ENCODE data around the gene TMCO2.

TMCO2 gene

DNA sequence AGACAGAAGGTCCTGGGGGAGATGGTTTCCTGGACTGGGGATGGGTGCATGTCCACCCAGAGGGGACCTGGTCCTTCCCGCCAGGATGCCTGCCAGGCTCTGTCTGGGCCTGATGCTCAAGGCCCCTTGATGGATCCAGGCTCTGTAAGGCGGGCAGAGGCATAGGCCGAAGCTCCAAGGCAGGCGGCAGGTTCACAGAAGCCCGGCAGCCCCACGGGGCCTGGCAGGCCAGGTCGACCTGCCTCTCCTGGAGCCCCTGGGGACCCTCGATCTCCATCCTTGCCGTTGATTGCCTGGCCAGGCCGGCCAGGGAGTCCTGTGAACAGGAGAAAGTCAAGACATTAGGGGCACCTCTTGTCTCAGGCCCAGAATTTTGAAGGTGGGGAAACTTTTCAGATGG is 53.3 kb downstream of the TMCO2 start:
- DNase-seq (ENCODE audit: low read depth), result no peak
- TF ChIP-seq CTCF (conservative IDR thresholded peaks at IDR 0.05; ENCODE audit: low read depth, low read length), result no peak
- H3K4me3 ChIP-seq (ENCODE audit: low read length), result no peak overlapping the region

Data from retinal pigment epithelial cell (primary cell).